Bladder microvascular endothelial cell (primary cell): ENCODE measurements around the gene CTNS. TPM values are rescaled to one million over a fixed set of nuclear protein-coding genes. Genes with fewer than 3 reads are reported as not detected.

Source experiments
- total RNA-seq: library from RNA; depleted of rRNA; stranded (reverse); fragments of >200 nt; gene quantifications from 2 replicates; pipeline ENCODE4 v1.2.3, GENCODE V29; 2014

Gene CTNS
- 10.8 and 28.0 TPM in 2 replicates for total RNA-seq

GRCh38 chr17:3636154-3636907 is at the start of gene CTNS, which contains the start of gene SHPK:
CTNS (plus strand) TSS chr17:3636760; CDS start chr17:3640207, 3,447 bp downstream.
SHPK (minus strand) TSS chr17:3636250; CDS start chr17:3636219, 31 bp downstream.

GRCh38 chr17:3668279-3669084 is 31.9 kb downstream of the CTNS start, which contains the start of the genes EMC6 and TAX1BP3:
EMC6 (plus strand) TSS chr17:3668812; CDS start chr17:3669147, 335 bp downstream.
TAX1BP3 (minus strand) TSS chr17:3668578; CDS start chr17:3668526, 52 bp downstream.

GRCh38 chr17:3695723-3696411 is 59.3 kb downstream of the CTNS start, which contains the start of gene P2RX5:
P2RX5 (minus strand) TSS chr17:3696155; CDS start chr17:3696005, 150 bp downstream.

Other genes starting within 250 kb of the CTNS start
- gene OR1E1, start 238.3 kb upstream of the CTNS start, total RNA-seq: not detected in 2 replicates
- gene OR3A3, start 225.4 kb upstream of the CTNS start, total RNA-seq: not detected in 2 replicates
- not detected in 2 replicates for gene OR1E2, start 202.9 kb upstream of the CTNS start, total RNA-seq
- gene SPATA22, start 164.9 kb upstream of the CTNS start, total RNA-seq: under 0.01 TPM in 1 of 2 replicates, not detected in the other
- 0.13 TPM in 1 of 2 replicates, not detected in the other for gene ASPA, start 160.8 kb upstream of the CTNS start, total RNA-seq
- not detected in 2 replicates for gene TRPV3, start 78.9 kb upstream of the CTNS start, total RNA-seq
- 0.65 and 3.1 TPM in 2 replicates for gene TRPV1, start 27.3 kb upstream of the CTNS start, total RNA-seq
- 12.3 and 23.5 TPM in 2 replicates for gene SHPK, start 510 bp upstream of the CTNS start, total RNA-seq
- 128 and 173 TPM in 2 replicates for gene TAX1BP3, start 31.8 kb downstream of the CTNS start, total RNA-seq
- 12.8 and 16.4 TPM in 2 replicates for gene EMC6, start 32.1 kb downstream of the CTNS start, total RNA-seq
- gene P2RX5, start 59.4 kb downstream of the CTNS start, total RNA-seq: 0.19 and 0.32 TPM in 2 replicates
- gene HASPIN, start 87.1 kb downstream of the CTNS start, total RNA-seq: 4.6 and 7.4 TPM in 2 replicates
- gene ITGAE, start 164.4 kb downstream of the CTNS start, total RNA-seq: 13.5 and 16.4 TPM in 2 replicates
- gene NCBP3, start 209.5 kb downstream of the CTNS start, total RNA-seq: 16.0 and 30.8 TPM in 2 replicates